NCI-H526 treated with DMSO at 0.1 percent for 48 hours (cell line): ENCODE results near the gene RHPN2.
"Not testable (repeated sequence)": the region's sequence is repeated elsewhere in the genome, so short reads cannot be mapped to it uniquely, and the experiment has no call there.

Experiments used
- DNase-seq: peaks from one replicate; lab custom pipeline; 2025; lab: John Stamatoyannopoulos, UW

RHPN2 gene

GRCh38 chr19:32976223-32976805 lies 88.4 kb downstream of the RHPN2 start:
- DNase-seq: peak; percentile 32

- DNase-seq: peak; percentile 100
These were observed 92.8 kb downstream of the RHPN2 start, which contains the start of the genes CEP89 and FAAP24 for GRCh38 chr19:32971715-32972540. TSS of gene CEP89 (minus strand) at chr19:32971958. CDS start at chr19:32971874, 84 bp downstream. TSS of gene FAAP24 (plus strand) at chr19:32972242. CDS start at chr19:32973197, 955 bp downstream.

- no peak for DNase-seq
These were observed 93.6 kb downstream of the RHPN2 start for GRCh38 chr19:32971012-32971595.

- no peak for DNase-seq
These were observed 95.1 kb downstream of the RHPN2 start for GRCh38 chr19:32969549-32969948.

GRCh38 chr19:32966750-32967149 lies 97.9 kb downstream of the RHPN2 start:
- DNase-seq: no peak

GRCh38 chr19:32945260-32945659 lies 119.4 kb downstream of the RHPN2 start:
- DNase-seq: no peak

- DNase-seq: not testable (repeated sequence)
These were observed 123.4 kb downstream of the RHPN2 start for GRCh38 chr19:32941273-32941672.

GRCh38 chr19:32936065-32936464 lies 128.6 kb downstream of the RHPN2 start:
- no peak for DNase-seq

GRCh38 chr19:32935629-32936028 lies 129.1 kb downstream of the RHPN2 start:
- no peak for DNase-seq

GRCh38 chr19:32933571-32933970 lies 131.1 kb downstream of the RHPN2 start:
- DNase-seq: no peak

- DNase-seq: no peak
These were observed 134.1 kb downstream of the RHPN2 start for GRCh38 chr19:32930567-32930966.

- DNase-seq: no peak
These were observed 135.9 kb downstream of the RHPN2 start for GRCh38 chr19:32928806-32929205.
